Stimulated activated CD4-positive, alpha-beta T cell treated with anti-CD3 and anti-CD28 coated beads, Interleukin-2, amount 100 ng/mL, for 4 hours (primary cell): ENCODE results near the gene SOAT2.
"Not testable (repeated sequence)": the region's sequence is repeated elsewhere in the genome, so short reads cannot be mapped to it uniquely, and the experiment has no call there.

Experiments used
- DNase-seq: peaks from one replicate; pipeline ENCODE4 v3.0.0-alpha.2; 2020; ENCODE audit warnings: low read depth

SOAT2 gene

GRCh38 chr12:53086361-53086760 is 16.9 kb upstream of the SOAT2 start:
- DNase-seq: no peak

GRCh38 chr12:53090105-53090504 is 13.2 kb upstream of the SOAT2 start:
- no peak for DNase-seq

- DNase-seq: no peak
Measured at GRCh38 chr12:53090554-53090953, 12.7 kb upstream of the SOAT2 start.

GRCh38 chr12:53091756-53092155 is 11.5 kb upstream of the SOAT2 start:
- no peak for DNase-seq

GRCh38 chr12:53093777-53094393 is 9.4 kb upstream of the SOAT2 start:
- no peak for DNase-seq

- no peak for DNase-seq
Measured at GRCh38 chr12:53094394-53094787, 8.9 kb upstream of the SOAT2 start.

GRCh38 chr12:53094796-53095595 is 8.3 kb upstream of the SOAT2 start:
- not testable (repeated sequence) for DNase-seq

- not testable (repeated sequence) for DNase-seq
Measured at GRCh38 chr12:53095596-53095895, 7.7 kb upstream of the SOAT2 start.

GRCh38 chr12:53096089-53096741 is 7.1 kb upstream of the SOAT2 start:
- DNase-seq: no peak

GRCh38 chr12:53096759-53097158 is 6.5 kb upstream of the SOAT2 start:
- no peak for DNase-seq

- no peak for DNase-seq
Measured at GRCh38 chr12:53097207-53097563, 6.1 kb upstream of the SOAT2 start.

- DNase-seq: peak; percentile 28
Measured at GRCh38 chr12:53097564-53098353, 5.5 kb upstream of the SOAT2 start, which contains the start of gene IGFBP6. Gene IGFBP6 (plus strand): TSS chr12:53097667. CDS start chr12:53097718, 51 bp downstream.

- DNase-seq: no peak
Measured at GRCh38 chr12:53098354-53098981, 4.8 kb upstream of the SOAT2 start.

GRCh38 chr12:53099071-53099882 is 4.0 kb upstream of the SOAT2 start:
- peak; percentile 78 for DNase-seq

GRCh38 chr12:53100466-53101151 is 2.7 kb upstream of the SOAT2 start:
- no peak for DNase-seq

GRCh38 chr12:53101266-53101665 is 2.0 kb upstream of the SOAT2 start:
- no peak for DNase-seq

- no peak for DNase-seq
Measured at GRCh38 chr12:53101931-53102781, 1.1 kb upstream of the SOAT2 start.

- no peak for DNase-seq
Measured at GRCh38 chr12:53103860-53104305, 597 bp downstream of the SOAT2 start.

- no peak for DNase-seq
Measured at GRCh38 chr12:53105256-53105655, 2.0 kb downstream of the SOAT2 start.
